Activated CD8-positive, alpha-beta memory T cell treated with anti-CD3 and anti-CD28 coated beads, Interleukin-2, amount 50 U/mL, for 24 hours (primary cell): ENCODE data around the gene PHACTR1.
"Not testable (repeated sequence)": the region's sequence is repeated elsewhere in the genome, so short reads cannot be mapped to it uniquely, and the experiment has no call there.

Experiments used
- DNase-seq: peaks from one replicate; pipeline ENCODE4 v3.0.0-alpha.2; 2020; ENCODE audit errors: extremely low read depth

The PHACTR1 gene

DNA sequence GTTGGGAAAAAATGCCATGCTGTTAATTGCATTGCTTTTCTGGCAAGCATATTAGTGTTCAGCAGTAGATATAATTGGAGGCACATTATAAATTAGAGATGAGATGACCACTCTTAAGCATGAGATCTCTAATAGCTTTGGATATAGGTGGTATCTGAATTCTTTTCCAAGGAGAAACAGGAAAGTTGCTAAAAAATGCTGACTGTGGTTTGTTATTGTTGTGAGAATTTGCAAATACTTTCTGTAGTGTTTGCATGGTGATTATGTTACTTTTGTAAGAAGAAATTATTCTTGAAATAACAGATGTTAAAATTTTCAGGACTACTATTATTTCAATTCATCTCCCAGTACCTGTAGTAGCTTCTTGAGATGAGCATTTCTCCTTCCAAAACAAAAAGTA is 386.6 kb downstream of the PHACTR1 start:
- no peak for DNase-seq

DNA sequence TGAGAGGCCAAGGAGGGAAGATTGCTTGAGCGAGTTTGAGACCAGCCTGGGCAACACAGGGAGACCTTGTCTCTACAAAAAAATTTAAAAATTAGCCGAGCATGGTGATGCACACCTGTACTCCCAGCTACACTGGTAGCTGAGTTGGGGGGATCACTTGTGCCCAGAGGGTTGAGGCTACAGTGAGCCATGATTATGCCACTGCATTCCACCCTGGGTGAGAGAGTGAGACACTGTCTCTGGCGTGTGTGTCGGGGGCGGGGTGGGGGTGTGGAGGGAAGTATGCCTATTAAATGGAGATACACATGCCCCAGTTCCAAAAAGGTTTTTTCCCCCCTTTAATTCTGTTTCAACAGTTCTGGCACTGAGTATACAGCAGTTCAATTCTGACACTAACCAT is 388.6 kb downstream of the PHACTR1 start:
- no peak for DNase-seq

- DNase-seq, result no peak
Measured at GRCh38 chr6:13112921-13113320, 396.4 kb downstream of the PHACTR1 start.

DNA sequence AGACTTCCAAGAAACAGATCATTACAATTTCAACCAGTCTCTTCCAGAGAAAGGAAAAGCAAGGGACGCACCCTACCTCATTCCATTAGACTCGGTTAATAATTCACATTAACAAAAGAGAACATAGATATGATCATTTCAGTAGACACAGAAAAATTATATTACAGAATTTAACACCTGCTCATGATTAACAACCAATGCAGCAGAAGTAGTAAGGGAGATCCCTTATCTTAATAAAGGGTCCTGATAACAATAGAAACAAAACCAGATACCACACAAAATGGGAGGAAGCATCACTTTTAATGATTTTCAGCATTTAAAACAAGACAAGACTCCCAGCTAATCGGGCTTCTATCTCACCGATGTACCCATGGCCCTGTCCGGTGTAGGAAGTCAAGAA is 396.8 kb downstream of the PHACTR1 start:
- DNase-seq, result no peak

GRCh38 chr6:13113981-13114593 is 397.5 kb downstream of the PHACTR1 start:
- no peak for DNase-seq

DNA sequence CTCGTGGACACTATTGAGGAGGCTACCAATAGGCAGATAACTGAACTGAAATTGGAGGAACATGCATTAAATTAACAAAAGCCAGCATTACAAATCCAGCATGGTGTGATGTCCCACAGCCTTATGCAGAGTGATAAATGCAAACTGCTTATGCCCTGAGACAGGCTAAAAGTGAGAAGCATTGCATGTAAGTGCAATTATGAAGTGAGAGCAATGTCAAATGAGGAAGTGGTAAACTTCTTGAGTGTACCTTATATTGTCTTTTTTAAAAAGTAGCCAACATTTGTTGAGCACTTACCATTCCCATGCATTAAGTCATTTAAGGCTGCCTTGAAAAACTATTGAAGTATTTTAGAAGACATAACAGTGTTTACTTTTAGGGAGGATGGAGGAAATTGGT is 399.6 kb downstream of the PHACTR1 start:
- DNase-seq, result no peak

GRCh38 chr6:13117570-13117969 is 401.0 kb downstream of the PHACTR1 start:
- no peak for DNase-seq

GRCh38 chr6:13119549-13119948 is 403.0 kb downstream of the PHACTR1 start:
- no peak for DNase-seq

DNA sequence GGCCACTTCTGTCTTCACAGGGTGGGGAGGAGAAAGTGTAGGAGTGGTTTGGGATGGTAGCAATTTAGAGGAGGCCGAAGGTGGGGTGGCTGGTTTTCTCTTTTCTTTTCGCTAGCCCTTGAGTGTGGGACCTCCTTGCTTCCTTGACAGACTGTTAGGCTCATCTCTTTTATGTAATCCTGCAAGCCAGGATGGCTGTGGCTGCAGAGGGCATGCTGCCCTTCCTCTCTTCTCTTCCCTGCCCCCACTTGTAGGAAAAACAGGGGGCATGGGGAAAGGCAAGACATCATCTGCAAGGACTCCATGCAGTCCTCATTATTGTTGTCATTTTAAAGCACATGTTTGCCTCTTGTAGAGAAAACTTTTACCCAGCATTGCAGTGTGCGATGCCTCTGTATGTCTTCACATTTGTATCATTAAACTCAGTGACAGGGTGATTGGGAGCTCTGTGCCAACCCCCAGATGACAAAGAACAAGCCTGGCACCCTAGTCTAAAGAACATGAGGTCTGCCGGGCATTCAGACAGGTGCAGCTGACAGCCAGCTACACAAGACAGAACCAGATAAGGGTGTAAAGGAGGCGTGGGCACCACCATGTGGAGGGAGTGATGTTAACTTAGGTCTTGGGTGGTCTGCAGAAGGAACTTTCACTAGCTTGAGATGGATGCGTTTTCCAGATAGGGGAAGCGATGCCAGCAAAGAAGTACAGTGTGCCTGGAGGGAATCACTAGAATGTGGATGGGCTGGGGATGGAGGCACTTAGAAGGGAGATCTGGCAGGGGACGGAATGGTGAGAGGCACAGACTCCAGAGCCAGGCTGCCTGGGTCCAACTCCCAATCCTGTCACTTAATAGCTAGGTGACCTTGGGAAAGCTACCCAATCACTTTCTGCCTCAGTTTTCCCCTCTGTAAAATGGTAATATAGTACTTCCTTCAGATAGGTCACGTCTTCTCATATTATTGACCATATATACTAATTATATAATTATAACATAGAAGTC is 404.2 kb downstream of the PHACTR1 start:
- DNase-seq, result no peak

GRCh38 chr6:13124131-13124530 is 407.6 kb downstream of the PHACTR1 start:
- no peak for DNase-seq

- DNase-seq, result no peak
Measured at GRCh38 chr6:13125841-13126240, 409.3 kb downstream of the PHACTR1 start.

DNA sequence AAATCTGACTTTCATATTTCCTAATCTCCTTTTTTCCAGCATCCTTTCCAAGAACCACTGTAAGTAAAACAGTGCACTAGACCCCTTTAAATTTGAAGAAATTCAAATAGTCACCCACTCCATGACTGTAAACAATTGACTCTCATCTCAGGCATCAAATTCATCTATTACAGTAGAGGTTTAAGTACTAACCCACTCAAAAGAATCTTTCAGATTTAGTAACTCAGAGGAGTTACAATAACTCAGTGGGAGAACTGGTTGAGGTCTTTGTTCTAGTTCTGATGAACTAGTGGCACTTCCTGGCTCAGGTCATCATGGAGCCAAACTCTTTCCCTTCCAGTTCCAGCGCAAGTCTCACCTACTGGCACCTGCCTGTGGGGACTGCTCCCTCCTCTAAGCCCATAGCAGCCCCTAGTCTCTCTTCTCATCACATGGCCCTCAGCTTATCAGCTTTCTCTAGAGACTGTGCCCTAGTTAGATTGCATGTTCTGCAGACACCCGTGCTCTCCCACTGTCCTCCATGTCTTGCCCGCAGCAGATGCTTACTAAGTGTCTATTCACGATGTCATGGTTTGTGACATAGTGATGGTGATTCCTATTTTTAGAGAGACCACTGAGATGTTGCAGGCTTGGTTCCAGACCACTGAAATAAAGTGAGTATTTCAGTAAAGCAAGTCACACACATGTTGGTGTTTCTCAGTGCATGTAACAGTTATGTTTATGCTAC is 415.5 kb downstream of the PHACTR1 start:
- no peak for DNase-seq

DNA sequence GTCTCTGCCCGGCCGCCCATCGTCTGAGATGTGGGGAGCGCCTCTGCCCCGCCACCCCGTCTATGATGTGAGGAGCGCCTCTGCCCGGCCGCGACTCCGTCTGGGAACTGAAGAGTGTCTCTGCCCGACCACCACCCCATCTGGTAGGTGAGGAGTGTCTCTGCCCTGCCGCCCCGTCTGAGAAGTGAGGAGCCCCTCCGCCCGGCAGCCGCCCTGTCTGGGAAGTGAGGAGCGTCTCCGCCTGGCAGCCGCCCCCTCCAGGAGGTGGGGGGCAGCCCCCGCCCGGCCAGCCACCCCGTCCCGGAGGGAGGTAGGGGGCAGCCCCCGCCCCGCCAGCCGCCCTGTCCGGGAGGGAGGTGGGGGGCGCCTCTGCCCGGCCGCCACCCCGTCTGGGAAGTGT is 417.3 kb downstream of the PHACTR1 start:
- not testable (repeated sequence) for DNase-seq

- no peak for DNase-seq
Measured at GRCh38 chr6:13135152-13135551, 418.6 kb downstream of the PHACTR1 start.

GRCh38 chr6:13139119-13139518 is 422.6 kb downstream of the PHACTR1 start:
- no peak for DNase-seq

DNA sequence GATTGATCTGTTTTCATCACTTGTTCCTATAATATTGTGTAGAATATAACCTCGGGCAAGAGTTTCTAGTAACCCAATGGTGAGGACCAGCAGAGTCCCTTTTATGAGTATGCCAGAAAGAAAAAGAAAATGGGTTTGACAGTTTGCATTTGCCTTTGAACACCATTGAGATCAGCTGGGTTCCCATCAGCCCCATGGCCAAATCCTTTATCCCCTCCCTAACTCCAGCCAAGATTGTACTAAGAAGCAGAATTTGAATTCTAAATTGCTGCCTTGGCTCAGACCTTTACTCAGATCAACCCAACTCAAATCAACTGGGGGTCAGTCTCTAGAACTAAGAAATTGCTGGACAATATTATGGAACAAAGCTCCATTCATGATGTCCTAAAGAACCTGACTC is 424.4 kb downstream of the PHACTR1 start:
- no peak for DNase-seq

GRCh38 chr6:13141387-13141786 is 424.8 kb downstream of the PHACTR1 start:
- DNase-seq, result no peak

- no peak for DNase-seq
Measured at GRCh38 chr6:13142611-13143010, 426.0 kb downstream of the PHACTR1 start.

DNA sequence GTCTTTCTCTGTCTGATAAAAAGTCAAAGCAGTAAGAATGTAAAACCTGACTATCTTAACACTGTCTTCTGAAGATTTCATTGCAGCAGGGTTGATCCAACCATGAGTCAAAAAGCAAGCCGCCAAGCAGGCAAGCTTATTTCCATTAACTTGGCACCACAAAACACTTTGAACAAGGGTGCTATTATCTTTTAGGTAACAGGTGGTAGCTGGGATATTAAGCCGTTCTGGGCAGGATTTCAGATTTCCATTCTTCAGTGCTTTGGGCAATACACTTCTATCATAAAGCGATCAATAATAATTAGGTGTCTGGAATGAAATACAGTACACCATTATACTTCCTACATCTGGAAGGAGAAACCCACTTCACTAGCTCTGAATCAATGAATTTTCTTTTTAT is 429.9 kb downstream of the PHACTR1 start:
- no peak for DNase-seq

- DNase-seq, result no peak
Measured at GRCh38 chr6:13147376-13147775, 430.8 kb downstream of the PHACTR1 start.

GRCh38 chr6:13147782-13148181 is 431.2 kb downstream of the PHACTR1 start:
- no peak for DNase-seq

DNA sequence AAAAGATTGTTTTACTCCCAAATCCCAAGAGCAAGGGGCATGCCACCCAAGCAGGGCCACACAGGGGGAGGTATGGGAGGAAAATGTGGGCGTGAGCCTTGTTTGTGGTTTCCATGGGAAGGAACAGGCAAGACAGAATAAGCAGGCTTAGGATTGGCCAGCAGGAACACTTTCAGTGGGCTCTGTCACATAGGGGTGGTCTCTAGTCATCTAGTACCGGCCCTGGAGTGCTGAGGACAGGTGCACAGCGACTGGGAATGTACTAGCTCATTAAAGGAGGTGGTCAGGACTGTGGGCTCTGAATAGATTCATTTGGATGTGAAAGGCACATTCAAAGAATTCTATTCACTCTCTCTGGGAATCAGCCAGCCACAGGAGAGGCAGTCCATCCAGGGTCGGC is 436.2 kb downstream of the PHACTR1 start:
- DNase-seq, result no peak

DNA sequence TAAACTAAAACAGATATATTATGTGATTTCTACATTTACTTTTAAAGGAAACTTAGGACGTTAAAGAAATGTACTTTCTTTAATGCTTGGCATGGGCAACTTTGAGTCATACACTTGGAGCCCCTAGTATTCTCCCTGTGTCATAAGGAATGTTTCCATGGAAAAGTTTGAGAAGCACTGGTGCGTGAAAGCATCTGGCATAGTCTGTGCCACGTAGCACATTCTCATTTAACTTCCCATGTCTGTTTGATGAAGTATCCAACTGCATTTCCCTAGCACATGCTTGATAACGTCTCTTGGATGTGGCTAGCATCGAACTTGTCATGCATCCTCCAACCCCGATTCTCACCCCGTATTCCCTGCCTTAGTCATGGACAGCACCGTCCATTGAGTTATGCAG is 439.8 kb downstream of the PHACTR1 start:
- DNase-seq, result no peak
